Activated naive CD4-positive, alpha-beta T cell treated with anti-CD3 and anti-CD28 coated beads for 36 hours (primary cell): ENCODE results near the gene SLC23A2. TPM values are rescaled to one million over a fixed set of nuclear protein-coding genes. Genes with fewer than 3 reads are reported as not detected.

Experiments
- CTCF ChIA-PET: fragments of 350-600 bp; sonication (Branson Sonifier 250); formaldehyde crosslinking; loops from one replicate; lab custom pipeline; 2021; ENCODE audit warnings: antibody characterized with exemption; lab: Charles Lee
- DNase-seq: peaks from one replicate; pipeline ENCODE4 v3.0.0-alpha.2; 2020
- H3K27ac Mint-ChIP-seq: one replicate; pipeline ENCODE4 v1.8.0; 2021; ENCODE audit warnings: mild to moderate bottlenecking, mixed read lengths
- H3K27me3 Mint-ChIP-seq: one replicate; pipeline ENCODE4 v1.8.0; 2021; ENCODE audit warnings: low read depth, mixed read lengths
- H3K36me3 Mint-ChIP-seq: one replicate; pipeline ENCODE4 v1.8.0; 2021; ENCODE audit warnings: low read depth, mixed read lengths
- H3K4me1 Mint-ChIP-seq: one replicate; pipeline ENCODE4 v1.8.0; 2021; ENCODE audit warnings: low read depth, mixed read lengths
- H3K4me3 Mint-ChIP-seq: one replicate; pipeline ENCODE4 v1.8.0; 2021; ENCODE audit warnings: mild to moderate bottlenecking, moderate library complexity, mixed read lengths
- H3K9me3 Mint-ChIP-seq: one replicate; pipeline ENCODE4 v1.8.0; 2021; ENCODE audit warnings: mixed read lengths
- intact Hi-C: fragments of 100-400 bp; cut with micrococcal nuclease; formaldehyde crosslinking; loops from one replicate; pipeline ENCODE4 v1.15.1; 2023
- total RNA-seq, 2 experiments: library from RNA; stranded (reverse); gene quantifications; one replicate each; pipeline ENCODE4 v1.2.3, GENCODE V29; 2021

SLC23A2 gene
- total RNA-seq, 2 experiments from 2014 or later = 16.4 to 18.1 TPM

DNA sequence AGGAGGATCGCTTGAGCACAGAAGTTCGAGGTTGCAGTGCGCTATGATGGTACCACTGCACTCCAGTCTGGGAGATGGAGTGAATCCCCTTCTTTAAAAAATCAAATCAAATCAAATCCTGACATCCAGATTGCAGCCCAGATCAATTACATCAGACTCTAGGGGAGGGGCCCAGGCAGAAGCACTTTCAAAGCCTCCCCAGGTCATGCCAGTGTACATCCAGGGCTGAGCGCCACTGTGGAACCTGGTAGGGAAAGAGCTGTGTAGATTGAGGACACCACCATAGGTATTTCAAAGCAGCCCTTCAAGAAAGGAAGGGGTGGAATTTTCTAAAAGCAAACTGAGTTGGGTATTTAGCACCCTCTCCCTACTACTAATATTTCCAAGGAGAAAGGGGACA is 190.1 kb downstream of the SLC23A2 start:
- no peak for DNase-seq
- no peaks in the 10 kb centered on the region for H3K9me3 Mint-ChIP-seq
- no peaks in the 10 kb centered on the region for H3K27me3 Mint-ChIP-seq
- CTCF ChIA-PET = interaction anchor here (0.7 to 1.2 kb wide), 2 partner anchors 70 to 145 kb away, joined by 3 read pairs; no protein-coding TSS in a partner anchor
- H3K36me3 Mint-ChIP-seq = peaks cover 14% of the 10 kb centered on the region
- peaks cover 73% of the 10 kb centered on the region for H3K4me1 Mint-ChIP-seq
- H3K4me3 Mint-ChIP-seq = peak overlapping the region; percentile 93
- peak overlapping the region; percentile 98 for H3K27ac Mint-ChIP-seq
- intact Hi-C loops = loop anchor here (5.0 kb wide), 1 partner anchor 1339 kb away; the partner anchor contains the start of gene ATRN

GRCh38 chr20:4810426-4811019 is 190.8 kb downstream of the SLC23A2 start:
- CTCF ChIA-PET = interaction anchor here (1.2 to 1.5 kb wide), 2 partner anchors 13 to 145 kb away, joined by 3 read pairs; no protein-coding TSS in a partner anchor
- no peak for DNase-seq
- no peaks in the 10 kb centered on the region for H3K27me3 Mint-ChIP-seq
- intact Hi-C loops = loop anchor here (5.0 kb wide), 1 partner anchor 1338 kb away; the partner anchor contains the start of gene ATRN
- no peak overlapping the region for H3K4me3 Mint-ChIP-seq
- peak overlapping the region; percentile 10 for H3K27ac Mint-ChIP-seq
- H3K4me1 Mint-ChIP-seq = peaks cover 76% of the 10 kb centered on the region
- H3K9me3 Mint-ChIP-seq = no peaks in the 10 kb centered on the region
- peaks cover 14% of the 10 kb centered on the region for H3K36me3 Mint-ChIP-seq

- Mint-ChIP-seq H3K27me3 (no peaks in the 10 kb centered on the region), H3K9me3 (no peaks in the 10 kb centered on the region), H3K4me3 (no peak overlapping the region), H3K4me1 (peaks cover 75% of the 10 kb centered on the region), H3K27ac (no peak overlapping the region), H3K36me3 (peaks cover 12% of the 10 kb centered on the region)
- CTCF ChIA-PET = interaction anchor here (0.7 to 1.5 kb wide), 2 partner anchors 12 to 146 kb away, joined by 3 read pairs; no protein-coding TSS in a partner anchor
- DNase-seq = peak; percentile 21
- intact Hi-C loops = loop anchor here (5.0 kb wide), 1 partner anchor 1337 kb away; the partner anchor contains the start of gene ATRN
These were observed 191.6 kb downstream of the SLC23A2 start for GRCh38 chr20:4809707-4810106.

GRCh38 chr20:4808872-4809271 is 192.4 kb downstream of the SLC23A2 start:
- H3K4me3 Mint-ChIP-seq = no peak overlapping the region
- H3K27me3 Mint-ChIP-seq = no peaks in the 10 kb centered on the region
- H3K4me1 Mint-ChIP-seq = peaks cover 70% of the 10 kb centered on the region
- intact Hi-C loops = no loop called here
- DNase-seq = no peak
- H3K36me3 Mint-ChIP-seq = peaks cover 9% of the 10 kb centered on the region
- H3K9me3 Mint-ChIP-seq = no peaks in the 10 kb centered on the region
- peak overlapping the region; percentile 11 for H3K27ac Mint-ChIP-seq
- CTCF ChIA-PET = interaction anchor here (0.6 to 1.0 kb wide), 2 partner anchors 9 to 25 kb away, joined by 3 to 5 read pairs; no protein-coding TSS in a partner anchor

- intact Hi-C loops = no loop called here
- H3K36me3 Mint-ChIP-seq = peaks cover 8% of the 10 kb centered on the region
- H3K4me1 Mint-ChIP-seq = peaks cover 41% of the 10 kb centered on the region
- CTCF ChIA-PET = no interaction called here
- no peaks in the 10 kb centered on the region for H3K27me3 Mint-ChIP-seq
- no peaks in the 10 kb centered on the region for H3K9me3 Mint-ChIP-seq
- H3K4me3 Mint-ChIP-seq = no peak overlapping the region
- H3K27ac Mint-ChIP-seq = no peak overlapping the region
- DNase-seq = no peak
These were observed 195.5 kb downstream of the SLC23A2 start for GRCh38 chr20:4805663-4806449.

DNA sequence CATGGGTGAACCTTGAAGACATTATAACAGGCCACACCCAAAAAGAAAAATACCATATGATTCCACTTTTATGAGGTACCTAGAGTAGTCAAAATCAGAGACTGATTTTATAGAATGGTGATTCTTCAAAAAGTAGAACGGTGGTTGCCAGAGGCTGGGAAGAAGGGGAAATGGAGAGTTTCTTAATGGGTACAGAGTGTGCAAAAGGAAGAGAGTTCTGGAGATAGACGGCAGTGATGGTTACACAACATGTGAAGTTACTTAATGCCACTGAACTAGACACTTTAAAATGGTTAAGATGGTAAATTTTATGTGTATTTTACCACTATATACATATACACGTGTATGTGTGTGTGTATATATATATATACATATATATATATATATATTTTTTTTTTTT is 198.8 kb downstream of the SLC23A2 start:
- Mint-ChIP-seq H3K27ac (no peak overlapping the region), H3K9me3 (peaks cover 2% of the 10 kb centered on the region), H3K4me3 (no peak overlapping the region), H3K27me3 (no peaks in the 10 kb centered on the region), H3K36me3 (peaks cover 32% of the 10 kb centered on the region), H3K4me1 (peaks cover 20% of the 10 kb centered on the region)
- CTCF ChIA-PET = interaction anchor here (1.3 kb wide), 1 partner anchor 43 kb away, joined by 3 read pairs; no protein-coding TSS in a partner anchor
- intact Hi-C loops = no loop called here
- DNase-seq = no peak

Other genes starting within 250 kb of the SLC23A2 start
- gene RASSF2, start 177.9 kb downstream of the SLC23A2 start, total RNA-seq = 10 to 100 TPM; 26.7 to 27.9 TPM
- gene TMEM230, start 111.6 kb upstream of the SLC23A2 start, total RNA-seq = 10 to 100 TPM; 86.3 to 90.5 TPM
- 100 to 1,000 TPM; 631 to 641 TPM for gene PCNA, start 118.4 kb upstream of the SLC23A2 start, total RNA-seq
- gene CDS2, start 125.5 kb upstream of the SLC23A2 start, total RNA-seq = 10 to 100 TPM; 23.2 to 24.1 TPM